ENCODE measurements around the gene TPCN2.
"Not testable (repeated sequence)": the region's sequence is repeated elsewhere in the genome, so short reads cannot be mapped to it uniquely, and the experiment has no call there.

TPCN2 gene

GRCh38 chr11:69132301-69132670, 83.6 kb downstream of the TPCN2 start:
- no peak for FAIRE-seq

DNA sequence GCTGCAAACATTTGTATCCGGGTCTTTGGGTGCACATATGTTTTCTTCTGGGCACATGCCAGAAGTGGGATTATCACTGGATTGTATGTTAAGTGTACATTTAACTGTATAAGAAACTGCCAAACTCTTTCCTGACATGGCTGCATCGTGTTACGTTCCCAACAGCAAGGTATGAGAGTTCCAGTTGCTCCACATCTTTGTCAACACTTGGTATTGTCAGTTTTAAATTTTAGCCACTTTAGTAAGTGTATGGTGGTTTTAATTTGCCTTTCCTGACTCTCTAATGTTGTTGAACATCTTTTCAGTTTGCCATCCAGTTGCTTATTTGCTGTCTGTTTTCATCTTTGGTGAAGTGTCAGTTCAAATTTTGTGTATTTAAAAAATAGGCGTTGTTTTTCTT, 84.5 kb downstream of the TPCN2 start:
- FAIRE-seq, result no peak

- not testable (repeated sequence) for FAIRE-seq
These were observed 85.5 kb downstream of the TPCN2 start for GRCh38 chr11:69134182-69134581.

- no peak for FAIRE-seq
These were observed 86.2 kb downstream of the TPCN2 start for GRCh38 chr11:69134957-69135356.

- no peak for FAIRE-seq
These were observed 87.0 kb downstream of the TPCN2 start for GRCh38 chr11:69135420-69136363.

DNA sequence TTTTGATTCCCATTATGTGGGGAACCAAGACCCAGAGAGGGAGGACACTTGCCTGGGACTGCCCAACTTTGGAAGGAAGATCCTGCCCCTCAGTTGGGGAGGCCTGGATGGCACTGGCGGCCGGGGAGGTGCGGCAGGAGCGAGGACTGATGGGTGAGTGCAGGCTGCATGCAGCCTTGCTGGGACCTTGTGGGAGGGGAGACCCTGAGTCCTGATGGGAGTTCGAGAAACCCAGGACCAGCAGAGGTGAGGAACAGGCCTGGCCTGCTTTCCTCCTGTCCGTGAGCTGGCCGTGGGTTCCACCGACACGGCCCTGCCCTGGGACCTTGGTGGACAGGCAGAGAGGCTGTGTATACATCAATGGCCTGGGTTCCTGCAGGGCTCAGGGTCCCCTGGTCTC, 87.7 kb downstream of the TPCN2 start:
- FAIRE-seq, result no peak

DNA sequence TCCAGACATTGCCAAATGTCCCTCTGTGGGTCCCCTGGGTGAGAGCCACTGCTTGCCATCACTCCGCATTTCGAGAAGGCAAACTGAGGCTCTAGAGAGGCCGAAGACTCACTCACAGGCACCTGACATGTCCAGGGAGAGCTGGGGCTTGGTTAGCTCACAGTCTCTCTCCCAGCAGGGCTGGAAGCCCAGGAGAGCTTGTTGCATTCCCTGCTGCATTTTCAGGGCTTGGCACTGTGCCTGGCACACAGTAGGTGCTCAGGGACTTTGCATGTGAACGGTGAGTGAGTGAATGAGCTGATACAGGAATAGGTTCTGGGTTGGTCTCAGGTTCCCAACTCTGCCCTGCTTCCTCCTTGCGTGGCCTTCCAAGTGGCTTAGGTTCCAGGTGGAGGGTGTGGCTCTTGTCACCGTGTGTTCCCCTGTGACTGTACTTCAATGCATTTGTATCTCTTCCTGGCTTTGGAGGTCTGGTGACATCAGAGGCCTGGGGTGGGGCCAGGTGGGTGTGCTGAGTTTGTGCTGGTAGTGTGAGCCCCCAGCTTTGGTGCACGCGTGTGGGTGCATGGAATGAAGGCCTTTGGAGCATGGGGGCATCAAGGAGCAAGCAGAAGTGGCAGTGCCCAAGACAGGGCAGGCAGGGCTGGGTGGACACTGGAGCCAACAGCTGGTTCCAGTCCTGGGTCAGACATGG, 88.6 kb downstream of the TPCN2 start:
- no peak for FAIRE-seq

DNA sequence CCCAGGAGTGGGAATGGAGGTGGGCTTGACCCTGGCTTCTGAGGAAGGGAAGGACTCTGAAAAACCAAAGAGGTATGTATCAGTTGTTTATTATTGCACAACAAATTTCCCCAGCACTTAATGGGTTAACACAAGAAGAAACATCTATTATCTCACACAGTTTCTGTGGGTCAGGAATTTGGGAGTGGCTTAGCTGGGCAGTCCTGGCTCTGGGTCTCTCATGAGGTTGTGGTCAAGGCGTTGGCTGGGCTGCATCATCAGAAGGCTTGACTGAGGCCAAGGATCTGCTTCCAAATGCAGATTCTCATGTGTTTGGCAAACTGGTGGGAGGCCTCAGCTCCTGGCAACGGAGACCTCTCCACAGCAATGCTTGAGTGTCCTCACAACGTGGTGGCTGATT, 89.5 kb downstream of the TPCN2 start:
- no peak for FAIRE-seq

DNA sequence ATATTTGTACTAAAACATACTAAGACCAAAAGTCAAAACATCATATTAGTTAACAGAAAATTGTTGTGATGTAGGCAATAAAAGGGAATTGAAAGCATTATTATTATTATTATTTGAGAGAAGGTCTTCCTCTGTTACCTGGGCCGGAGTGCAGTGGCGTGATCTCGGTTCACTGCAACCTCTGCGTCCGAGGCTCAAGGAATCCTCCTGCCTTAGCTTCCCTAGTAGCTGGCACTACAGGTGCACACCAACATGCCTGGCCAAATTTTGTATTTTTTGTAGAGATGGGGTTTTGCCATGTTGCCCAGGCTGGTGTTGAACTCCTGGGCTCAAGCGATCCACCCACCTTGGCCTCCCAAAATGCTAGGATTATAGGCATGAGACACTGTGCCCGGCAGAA, 91.4 kb downstream of the TPCN2 start:
- FAIRE-seq, result not testable (repeated sequence)

- FAIRE-seq, result no peak
These were observed 91.9 kb downstream of the TPCN2 start for GRCh38 chr11:69140635-69141034.

DNA sequence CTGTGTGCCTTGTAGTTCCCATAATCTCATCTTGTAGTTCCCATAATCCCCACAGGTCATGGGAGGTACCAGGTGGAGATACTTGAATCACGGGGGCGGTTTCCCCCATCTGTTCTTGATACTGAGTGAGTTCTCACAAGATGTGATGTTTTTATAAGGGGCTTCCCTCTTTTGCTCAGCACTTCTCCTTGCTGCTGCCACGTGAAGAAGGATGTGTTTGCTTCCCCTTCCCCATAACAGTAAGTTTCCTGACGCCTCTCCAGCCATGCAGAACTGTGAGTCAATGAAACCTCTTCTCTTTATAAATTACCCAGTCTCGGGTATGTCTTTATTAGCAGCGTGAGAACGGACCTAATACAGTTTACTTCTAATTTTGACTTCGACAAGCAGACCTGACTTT, 93.0 kb downstream of the TPCN2 start:
- FAIRE-seq, result no peak

- FAIRE-seq, result no peak
These were observed 94.2 kb downstream of the TPCN2 start for GRCh38 chr11:69142895-69143294.

GRCh38 chr11:69144316-69145049, 95.8 kb downstream of the TPCN2 start:
- no peak for FAIRE-seq

DNA sequence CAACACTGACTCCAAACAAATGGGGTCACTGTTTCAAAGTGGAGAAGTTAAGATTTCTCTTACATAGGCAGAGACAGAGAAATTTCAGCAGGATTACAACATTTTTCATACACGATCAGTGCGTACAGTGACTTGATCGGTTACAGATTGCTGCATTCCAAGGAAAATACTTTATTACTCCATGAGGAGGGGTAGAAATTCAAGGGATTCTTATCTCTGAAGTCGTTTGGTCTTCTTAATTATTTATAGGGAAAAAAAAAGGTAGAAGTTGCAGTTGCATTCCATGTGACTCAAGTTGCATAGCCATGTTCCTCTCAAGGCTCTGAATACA, 96.3 kb downstream of the TPCN2 start:
- FAIRE-seq, result no peak

DNA sequence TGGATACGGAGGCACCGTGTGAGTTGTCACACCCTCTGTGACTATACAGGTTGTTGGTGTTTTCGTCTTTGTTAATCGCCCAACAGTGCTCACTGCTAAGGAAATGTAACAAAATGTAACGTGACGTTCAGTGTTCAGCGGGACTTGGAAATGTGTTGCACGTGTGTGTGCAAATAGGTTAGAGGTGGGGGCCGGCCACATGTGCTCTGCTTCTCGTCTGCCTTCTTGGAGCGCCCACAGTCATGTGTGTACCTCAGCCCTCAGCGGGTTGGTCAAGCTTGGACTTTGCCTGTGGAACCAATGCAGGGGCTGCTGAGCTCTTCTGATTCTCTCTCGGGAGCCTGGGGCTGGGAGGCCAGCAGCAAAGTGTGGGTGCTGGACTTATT, 99.6 kb downstream of the TPCN2 start:
- no peak for FAIRE-seq

DNA sequence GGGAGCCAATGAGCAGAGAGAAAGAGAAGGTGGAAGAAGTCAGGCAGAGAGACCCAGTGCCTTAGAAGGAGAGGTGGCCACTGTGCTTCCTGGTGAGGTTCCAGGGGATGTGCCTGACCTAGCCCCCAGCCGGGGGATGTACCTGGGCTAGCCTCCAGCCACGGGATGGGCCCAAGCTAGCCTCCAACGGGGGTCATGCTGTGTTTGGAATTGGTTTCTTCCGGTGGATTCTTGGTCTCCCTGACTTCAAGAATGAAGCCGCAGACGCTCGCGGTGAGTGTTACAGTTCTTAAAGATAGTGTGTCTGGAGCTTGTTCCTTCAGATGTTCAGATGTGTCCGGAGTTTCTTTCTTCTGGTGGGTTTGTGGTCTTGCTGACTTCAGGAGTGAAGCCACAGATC, 100.1 kb downstream of the TPCN2 start:
- no peak for FAIRE-seq

DNA sequence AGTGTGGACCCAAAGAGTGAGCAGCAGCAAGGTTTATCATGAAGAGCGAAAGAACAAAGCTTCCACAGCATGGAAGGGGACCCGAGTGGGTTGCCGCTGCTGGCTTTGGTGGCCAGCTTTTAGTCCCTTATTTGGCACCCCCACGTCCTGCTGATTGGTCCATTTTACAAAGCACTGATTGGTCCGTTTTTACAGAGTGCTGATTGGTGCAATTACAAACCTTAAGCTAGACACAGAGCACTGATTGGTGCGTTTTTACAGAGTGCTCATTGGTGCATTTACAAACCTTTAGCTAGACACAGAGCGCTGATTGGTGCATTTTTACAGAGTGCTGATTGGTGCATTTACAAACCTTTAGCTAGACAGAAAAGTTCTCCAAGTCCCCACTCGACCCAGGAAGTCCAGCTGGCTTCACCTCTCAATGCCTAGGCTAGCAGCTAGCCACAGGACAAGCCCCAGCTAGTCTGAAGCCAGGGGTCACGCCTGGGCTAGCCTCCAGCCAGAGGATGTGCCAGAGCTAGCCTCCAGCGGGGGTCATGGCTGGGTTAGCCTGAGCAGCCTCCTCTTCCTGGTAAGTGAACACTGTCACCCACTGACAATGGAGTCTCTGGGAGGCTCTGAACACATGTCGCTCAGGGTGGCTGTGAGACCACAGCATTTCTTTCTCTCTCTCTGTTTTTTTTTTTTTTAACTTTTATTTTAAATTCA, 100.8 kb downstream of the TPCN2 start:
- not testable (repeated sequence) for FAIRE-seq

DNA sequence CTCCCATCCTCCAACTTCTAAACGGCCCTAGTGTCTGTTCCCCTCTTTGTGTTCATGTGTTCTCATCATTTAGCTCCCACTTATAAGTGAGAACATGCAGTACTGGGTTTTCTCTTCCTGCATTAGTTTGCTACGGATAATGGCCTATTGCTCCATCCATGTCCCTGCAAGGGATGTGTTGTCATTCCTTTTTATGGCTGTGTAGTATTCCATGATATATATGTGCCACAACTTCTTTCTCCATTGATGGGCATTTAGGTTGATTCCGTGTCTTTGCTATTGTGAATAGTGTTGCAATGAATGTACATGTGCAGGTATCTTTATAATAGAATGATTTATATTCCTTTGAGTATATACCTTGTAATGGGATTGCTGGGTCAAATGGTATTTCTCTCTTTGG, 101.4 kb downstream of the TPCN2 start:
- FAIRE-seq, result no peak

DNA sequence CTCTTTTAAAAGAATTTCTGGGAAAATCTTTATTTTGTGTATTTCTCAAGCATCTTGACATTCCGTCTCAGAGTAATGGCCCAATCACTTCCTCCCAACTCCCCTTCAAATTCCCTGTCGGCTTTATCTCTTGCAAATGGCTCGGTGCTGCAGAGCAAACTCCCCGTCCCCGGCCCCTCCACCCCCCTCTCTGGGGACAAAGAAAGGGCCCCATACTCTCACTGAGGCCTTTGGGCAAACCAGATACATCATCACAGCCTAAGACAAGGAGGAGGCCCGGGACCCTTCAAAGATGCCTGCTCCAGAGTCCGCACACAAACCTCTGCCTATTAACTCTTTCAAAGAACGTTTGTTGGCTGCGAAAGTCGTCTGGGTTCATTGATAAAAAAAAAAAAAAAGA, 103.1 kb downstream of the TPCN2 start:
- FAIRE-seq, result no peak

DNA sequence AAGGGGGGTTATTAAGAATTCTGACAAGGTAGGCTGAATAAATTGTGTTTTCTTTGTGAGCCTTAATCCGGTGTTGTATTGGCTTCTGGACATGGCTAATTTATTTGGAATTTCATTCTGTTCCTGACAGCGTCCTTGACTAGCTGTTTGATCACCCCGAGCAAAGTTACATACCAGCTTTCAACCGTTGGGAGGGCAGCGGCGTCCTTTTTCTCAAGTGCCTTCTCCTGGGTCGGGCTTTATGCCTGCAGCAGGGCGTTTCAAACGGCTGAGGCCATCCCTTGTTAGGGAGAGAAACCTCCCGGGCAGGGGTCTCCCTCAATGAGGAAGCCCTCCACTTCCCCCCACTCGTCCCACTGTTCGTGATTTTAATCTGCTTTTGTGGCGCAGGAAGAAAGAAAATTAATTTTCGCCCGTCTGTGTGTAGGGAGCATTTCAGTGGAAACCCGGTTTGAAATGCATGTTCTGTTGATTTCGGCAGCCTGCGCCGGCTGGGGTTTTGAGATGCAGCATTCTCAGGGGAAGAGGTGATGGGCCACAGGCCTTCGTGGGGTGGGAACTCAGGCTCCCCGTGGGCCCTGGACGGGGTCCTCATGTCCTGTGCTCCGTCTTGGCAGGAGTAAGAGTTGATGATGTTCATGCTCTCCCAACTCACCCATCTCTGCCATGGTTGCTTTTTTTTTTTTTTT, 104.1 kb downstream of the TPCN2 start:
- FAIRE-seq, result no peak

DNA sequence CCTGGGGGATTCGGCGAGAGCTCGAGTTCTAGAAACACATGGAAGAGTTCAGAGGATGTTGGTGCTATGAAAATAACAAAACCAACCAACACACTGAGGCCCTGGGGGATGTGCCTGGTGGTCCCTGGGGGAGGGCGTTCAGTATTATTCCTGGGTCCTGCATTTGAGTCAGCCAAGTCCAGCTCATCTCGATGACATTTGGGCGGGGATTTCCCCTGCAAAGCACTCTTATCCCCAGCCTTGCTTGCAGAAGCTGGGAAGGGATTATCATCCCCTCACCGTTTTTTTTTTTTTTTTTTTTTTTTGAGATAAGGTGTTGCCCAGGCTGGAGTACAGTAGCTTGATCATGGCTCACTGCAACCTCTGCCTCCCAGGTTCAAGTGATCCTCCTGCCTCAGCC, 104.9 kb downstream of the TPCN2 start:
- FAIRE-seq, result no peak

GRCh38 chr11:69154211-69154913, 105.6 kb downstream of the TPCN2 start:
- FAIRE-seq, result no peak

Data from endometrium (tissue), 2 donors.